SU-DHL-6 (cell line): ENCODE results near the gene VPS9D1.

Source experiments
- EZH2phosphoT487 ChIP-seq: fragments of 200-600 bp; sonication (generic), shearing (Covaris generic); conservative IDR thresholded peaks from 2 replicates; pipeline ENCODE4 v1.6.1; 2018; ENCODE audit warnings: mild to moderate bottlenecking, antibody characterized with exemption, low read length, moderate library complexity, mixed read lengths
- TF ChIP-seq, protein P1 (sequence below): fragments of 200-600 bp; sonication (generic); IDR thresholded peaks from one replicate; pipeline ENCODE4 v1.5.1; 2017; ENCODE audit warnings: antibody characterized with exemption, mild to moderate bottlenecking, low read length, moderate library complexity; ENCODE audit not compliant: insufficient read depth, poor library complexity, severe bottlenecking

DNA sequence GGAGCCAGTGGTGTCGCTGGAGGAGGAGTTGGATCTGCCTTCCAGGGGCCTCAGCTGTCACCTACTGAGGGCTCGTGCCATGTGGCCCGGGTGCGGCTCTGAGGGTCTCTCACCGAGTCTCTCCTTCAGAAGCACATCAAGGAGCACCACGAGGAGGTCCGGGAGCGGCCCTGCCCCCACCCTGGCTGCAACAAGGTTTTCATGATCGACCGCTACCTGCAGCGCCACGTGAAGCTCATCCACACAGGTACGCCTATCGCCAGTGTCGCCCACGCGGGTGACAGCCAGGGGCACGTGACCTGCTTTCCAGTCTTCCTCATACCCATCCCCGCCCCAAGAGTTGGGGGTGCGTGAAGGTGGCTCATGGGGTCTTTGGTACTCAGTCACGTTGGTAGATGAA lies 13.1 kb upstream of the VPS9D1 start:
- TF ChIP-seq, protein P1, sequence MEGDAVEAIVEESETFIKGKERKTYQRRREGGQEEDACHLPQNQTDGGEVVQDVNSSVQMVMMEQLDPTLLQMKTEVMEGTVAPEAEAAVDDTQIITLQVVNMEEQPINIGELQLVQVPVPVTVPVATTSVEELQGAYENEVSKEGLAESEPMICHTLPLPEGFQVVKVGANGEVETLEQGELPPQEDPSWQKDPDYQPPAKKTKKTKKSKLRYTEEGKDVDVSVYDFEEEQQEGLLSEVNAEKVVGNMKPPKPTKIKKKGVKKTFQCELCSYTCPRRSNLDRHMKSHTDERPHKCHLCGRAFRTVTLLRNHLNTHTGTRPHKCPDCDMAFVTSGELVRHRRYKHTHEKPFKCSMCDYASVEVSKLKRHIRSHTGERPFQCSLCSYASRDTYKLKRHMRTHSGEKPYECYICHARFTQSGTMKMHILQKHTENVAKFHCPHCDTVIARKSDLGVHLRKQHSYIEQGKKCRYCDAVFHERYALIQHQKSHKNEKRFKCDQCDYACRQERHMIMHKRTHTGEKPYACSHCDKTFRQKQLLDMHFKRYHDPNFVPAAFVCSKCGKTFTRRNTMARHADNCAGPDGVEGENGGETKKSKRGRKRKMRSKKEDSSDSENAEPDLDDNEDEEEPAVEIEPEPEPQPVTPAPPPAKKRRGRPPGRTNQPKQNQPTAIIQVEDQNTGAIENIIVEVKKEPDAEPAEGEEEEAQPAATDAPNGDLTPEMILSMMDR, result no peak
- TF ChIP-seq EZH2phosphoT487, result no peak
